Parathyroid adenoma (tissue), 2 donors: Measurements from ENCODE around the gene NEDD4L.

ENCODE experiments used
- H2AFZ ChIP-seq: fragments of 300-600 bp; sonication (generic); one replicate; pipeline ENCODE4 v1.7.0; 2017; ENCODE audit warnings: antibody characterized with exemption, mild to moderate bottlenecking
- H3K27ac ChIP-seq: fragments of 300-600 bp; sonication (generic); one replicate; pipeline ENCODE4 v1.7.0; 2017
- H3K27me3 ChIP-seq: fragments of 300-600 bp; sonication (generic); one replicate; pipeline ENCODE4 v1.7.0; 2017; ENCODE audit warnings: low read length; ENCODE audit not compliant: control insufficient read depth, insufficient read depth
- H3K36me3 ChIP-seq: fragments of 300-600 bp; sonication (generic); one replicate; pipeline ENCODE4 v1.7.0; 2017; ENCODE audit warnings: low read length; ENCODE audit not compliant: control insufficient read depth, insufficient read depth
- H3K4me1 ChIP-seq: fragments of 300-600 bp; sonication (generic); one replicate; pipeline ENCODE4 v1.7.0; 2017; ENCODE audit warnings: control low read depth
- H3K4me2 ChIP-seq: fragments of 300-600 bp; sonication (generic); one replicate; pipeline ENCODE4 v1.7.0; 2017; ENCODE audit warnings: low read length
- H3K4me3 ChIP-seq: fragments of 300-600 bp; sonication (generic); one replicate; pipeline ENCODE4 v1.7.0; 2017; ENCODE audit warnings: low read depth, low read length
- H3K79me2 ChIP-seq: fragments of 300-600 bp; sonication (generic); one replicate; pipeline ENCODE4 v1.7.0; 2017; ENCODE audit warnings: control low read depth
- H3K9ac ChIP-seq: fragments of 300-600 bp; sonication (generic); one replicate; pipeline ENCODE4 v1.7.0; 2017; ENCODE audit warnings: mild to moderate bottlenecking
- H3K9me3 ChIP-seq: fragments of 300-600 bp; sonication (generic); one replicate; pipeline ENCODE4 v1.7.0; 2017; ENCODE audit warnings: low read length; ENCODE audit not compliant: control insufficient read depth
- TF ChIP-seq, protein P1 (sequence below): fragments of 300-600 bp; sonication (generic); IDR thresholded peaks from one replicate; pipeline ENCODE4 v1.7.0; 2017; ENCODE audit warnings: antibody characterized with exemption, mild to moderate bottlenecking
- donor health status: primary hyperparathyroidism.

Gene NEDD4L

GRCh38 chr18:58418361-58418760 is 374.3 kb downstream of the NEDD4L start:
- Histone ChIP-seq H3K27me3 (no peaks in the 10 kb centered on the region), H3K4me1 (no peaks in the 10 kb centered on the region), H3K9me3 (no peaks in the 10 kb centered on the region), H3K36me3 (no peaks in the 10 kb centered on the region), H3K27ac (no peak overlapping the region), H3K4me3 (no peak overlapping the region), H3K9ac (no peak overlapping the region), H3K79me2 (no peaks in the 10 kb centered on the region), H3K4me2 (no peak overlapping the region), H2AFZ (no peak overlapping the region)
- TF ChIP-seq, protein P1, sequence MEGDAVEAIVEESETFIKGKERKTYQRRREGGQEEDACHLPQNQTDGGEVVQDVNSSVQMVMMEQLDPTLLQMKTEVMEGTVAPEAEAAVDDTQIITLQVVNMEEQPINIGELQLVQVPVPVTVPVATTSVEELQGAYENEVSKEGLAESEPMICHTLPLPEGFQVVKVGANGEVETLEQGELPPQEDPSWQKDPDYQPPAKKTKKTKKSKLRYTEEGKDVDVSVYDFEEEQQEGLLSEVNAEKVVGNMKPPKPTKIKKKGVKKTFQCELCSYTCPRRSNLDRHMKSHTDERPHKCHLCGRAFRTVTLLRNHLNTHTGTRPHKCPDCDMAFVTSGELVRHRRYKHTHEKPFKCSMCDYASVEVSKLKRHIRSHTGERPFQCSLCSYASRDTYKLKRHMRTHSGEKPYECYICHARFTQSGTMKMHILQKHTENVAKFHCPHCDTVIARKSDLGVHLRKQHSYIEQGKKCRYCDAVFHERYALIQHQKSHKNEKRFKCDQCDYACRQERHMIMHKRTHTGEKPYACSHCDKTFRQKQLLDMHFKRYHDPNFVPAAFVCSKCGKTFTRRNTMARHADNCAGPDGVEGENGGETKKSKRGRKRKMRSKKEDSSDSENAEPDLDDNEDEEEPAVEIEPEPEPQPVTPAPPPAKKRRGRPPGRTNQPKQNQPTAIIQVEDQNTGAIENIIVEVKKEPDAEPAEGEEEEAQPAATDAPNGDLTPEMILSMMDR, result no peak

DNA sequence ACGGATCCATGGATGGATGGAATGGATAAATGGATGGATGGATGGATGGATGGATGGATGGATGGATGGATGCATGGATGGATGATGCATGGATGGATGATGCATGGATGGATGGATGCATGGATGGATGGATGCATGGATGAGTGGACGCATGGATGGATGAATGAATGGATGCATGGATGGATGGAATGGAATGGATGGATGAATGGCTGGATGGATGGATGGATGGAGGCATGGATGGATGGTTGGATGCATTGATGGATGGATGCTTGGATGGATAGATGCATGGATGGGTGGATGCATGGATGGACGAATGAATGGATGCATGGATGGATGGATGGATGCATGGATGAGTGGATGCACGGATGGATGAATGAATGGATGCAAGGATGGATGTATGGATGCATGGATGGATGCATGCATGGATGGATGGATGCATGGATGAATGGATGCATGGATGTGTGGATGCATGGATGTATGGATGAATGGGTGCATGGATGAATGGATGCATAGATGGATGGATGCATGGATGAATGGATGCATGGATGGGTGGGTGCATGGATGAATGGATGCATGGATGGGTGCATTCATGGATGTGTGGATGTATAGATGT is 375.7 kb downstream of the NEDD4L start:
- H3K9me3 ChIP-seq, result no peaks in the 10 kb centered on the region
- H3K4me3 ChIP-seq, result no peak overlapping the region
- H3K4me2 ChIP-seq, result no peak overlapping the region
- H3K9ac ChIP-seq, result no peak overlapping the region
- H3K79me2 ChIP-seq, result no peaks in the 10 kb centered on the region
- no peaks in the 10 kb centered on the region for H3K36me3 ChIP-seq
- no peak overlapping the region for H3K27ac ChIP-seq
- no peak overlapping the region for H2AFZ ChIP-seq
- TF ChIP-seq, protein P1, result no peak
- H3K4me1 ChIP-seq, result no peaks in the 10 kb centered on the region
- H3K27me3 ChIP-seq, result no peaks in the 10 kb centered on the region

DNA sequence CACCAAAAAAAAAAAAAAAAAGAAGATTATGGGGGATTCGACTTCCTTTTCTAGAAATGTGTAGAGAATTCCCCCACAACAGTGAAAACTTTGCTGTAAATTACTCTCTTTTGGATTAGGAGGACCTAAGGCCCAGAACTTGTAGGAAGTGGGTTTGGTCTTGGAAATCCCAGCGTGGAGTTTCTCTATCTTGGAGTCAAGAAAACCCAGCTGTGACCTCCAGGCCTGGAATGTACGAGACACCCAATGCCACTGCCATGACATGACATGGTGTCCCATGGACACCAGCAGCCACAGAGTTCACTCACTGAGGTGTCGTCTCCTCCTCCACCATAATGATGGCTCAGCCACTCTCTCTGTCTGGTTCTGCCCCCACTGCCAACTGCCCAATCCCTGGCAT is 382.6 kb downstream of the NEDD4L start:
- Histone ChIP-seq H3K4me1 (no peaks in the 10 kb centered on the region), H3K36me3 (no peaks in the 10 kb centered on the region), H2AFZ (no peak overlapping the region), H3K27me3 (no peaks in the 10 kb centered on the region), H3K9me3 (no peaks in the 10 kb centered on the region), H3K27ac (no peak overlapping the region), H3K4me2 (no peak overlapping the region), H3K4me3 (no peak overlapping the region), H3K79me2 (no peaks in the 10 kb centered on the region), H3K9ac (no peak overlapping the region)
- TF ChIP-seq, protein P1, result no peak

DNA sequence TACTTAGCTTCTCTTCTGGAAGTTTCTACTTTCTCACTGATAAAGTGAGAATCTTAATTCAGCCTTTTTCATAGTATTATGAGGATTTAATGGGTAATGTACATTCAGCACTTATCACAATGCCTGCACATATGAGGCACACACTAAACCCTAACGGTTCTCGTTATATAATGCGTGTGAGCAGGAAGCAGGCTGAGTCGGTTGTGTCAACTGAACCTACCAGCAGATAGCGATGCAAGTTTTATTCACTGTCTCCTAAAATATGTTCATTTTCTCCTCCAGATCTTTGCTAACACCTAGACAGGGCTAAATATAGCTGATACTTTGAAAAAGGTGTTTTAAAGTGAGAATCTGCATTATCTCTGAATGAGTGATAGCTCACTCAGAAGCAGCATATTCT is 383.3 kb downstream of the NEDD4L start:
- TF ChIP-seq, protein P1, result no peak
- Histone ChIP-seq H3K4me1 (no peaks in the 10 kb centered on the region), H3K4me3 (no peak overlapping the region), H3K4me2 (no peak overlapping the region), H3K27me3 (no peaks in the 10 kb centered on the region), H2AFZ (no peak overlapping the region), H3K9me3 (no peaks in the 10 kb centered on the region), H3K36me3 (no peaks in the 10 kb centered on the region), H3K79me2 (no peaks in the 10 kb centered on the region), H3K27ac (no peak overlapping the region), H3K9ac (no peak overlapping the region)

- H3K27ac ChIP-seq, result no peak overlapping the region
- no peaks in the 10 kb centered on the region for H3K4me1 ChIP-seq
- no peak overlapping the region for H3K9ac ChIP-seq
- no peaks in the 10 kb centered on the region for H3K36me3 ChIP-seq
- H2AFZ ChIP-seq, result no peak overlapping the region
- H3K4me2 ChIP-seq, result no peak overlapping the region
- H3K79me2 ChIP-seq, result no peaks in the 10 kb centered on the region
- TF ChIP-seq, protein P1, result no peak
- H3K4me3 ChIP-seq, result no peak overlapping the region
- no peaks in the 10 kb centered on the region for H3K27me3 ChIP-seq
- no peaks in the 10 kb centered on the region for H3K9me3 ChIP-seq
Observed at GRCh38 chr18:58429442-58429841, 385.4 kb downstream of the NEDD4L start.
